H7 (cell line): ENCODE results near the gene HSD17B1. TPM values are rescaled to one million over a fixed set of nuclear protein-coding genes. Genes with fewer than 3 reads are reported as not detected.

Source experiments
- DNase-seq: peaks from one replicate; pipeline ENCODE4 v3.0.0; 2012
- H3K27me3 ChIP-seq: 2 replicates; pipeline ENCODE4 v1.6.0; 2011; ENCODE audit warnings: mild to moderate bottlenecking, low read length; ENCODE audit not compliant: control insufficient read depth, insufficient read depth
- H3K36me3 ChIP-seq: replicated peaks from 2 replicates; pipeline ENCODE4 v1.5.1; 2011; ENCODE audit warnings: low read length; ENCODE audit not compliant: control insufficient read depth, insufficient read depth
- H3K4me3 ChIP-seq: 2 replicates; pipeline ENCODE4 v1.5.1; 2011; ENCODE audit warnings: low read depth, mild to moderate bottlenecking, control low read depth, low read length, moderate library complexity; ENCODE audit not compliant: insufficient read depth
- total RNA-seq: library from RNA; depleted of rRNA; stranded (reverse); fragments of >200 nt; shearing (Covaris generic); gene quantifications from 2 replicates; pipeline ENCODE4 v1.2.3, GENCODE V29; 2014

Gene HSD17B1
- total RNA-seq, 1 experiment from 2014 or later: 2.9 TPM

- no peaks in the 10 kb centered on the region for H3K27me3 ChIP-seq
- no peak for DNase-seq
- no peak overlapping the region for H3K4me3 ChIP-seq
- peaks cover 21% of the 10 kb centered on the region for H3K36me3 ChIP-seq
Observed at GRCh38 chr17:42563950-42564349, 11.2 kb downstream of the HSD17B1 start.

GRCh38 chr17:42564815-42565522 lies 12.2 kb downstream of the HSD17B1 start:
- H3K4me3 ChIP-seq: no peak overlapping the region
- H3K36me3 ChIP-seq: peaks cover 29% of the 10 kb centered on the region
- no peaks in the 10 kb centered on the region for H3K27me3 ChIP-seq
- peak; percentile 15 for DNase-seq

- peak; percentile 34 for DNase-seq
- Histone ChIP-seq H3K27me3 (no peaks in the 10 kb centered on the region), H3K36me3 (peaks cover 34% of the 10 kb centered on the region), H3K4me3 (no peak overlapping the region)
Observed at GRCh38 chr17:42565523-42566214, 12.9 kb downstream of the HSD17B1 start.

GRCh38 chr17:42566215-42566882 lies 13.6 kb downstream of the HSD17B1 start:
- DNase-seq: no peak
- H3K36me3 ChIP-seq: peaks cover 35% of the 10 kb centered on the region
- no peaks in the 10 kb centered on the region for H3K27me3 ChIP-seq
- H3K4me3 ChIP-seq: peak overlapping the region; percentile 88

- peaks cover 41% of the 10 kb centered on the region for H3K36me3 ChIP-seq
- DNase-seq: peak; percentile 100
- H3K27me3 ChIP-seq: no peaks in the 10 kb centered on the region
- H3K4me3 ChIP-seq: peak within 1 kb of the TSS; percentile 88
Observed at GRCh38 chr17:42566883-42567573, 14.3 kb downstream of the HSD17B1 start, which contains the start of gene MLX. MLX (plus strand) TSS chr17:42567100; CDS start chr17:42567125, 25 bp downstream.

GRCh38 chr17:42568341-42569111 lies 15.8 kb downstream of the HSD17B1 start:
- no peaks in the 10 kb centered on the region for H3K27me3 ChIP-seq
- DNase-seq: peak; percentile 21
- no peak overlapping the region for H3K4me3 ChIP-seq
- H3K36me3 ChIP-seq: peaks cover 53% of the 10 kb centered on the region

GRCh38 chr17:42571435-42572225 lies 18.9 kb downstream of the HSD17B1 start:
- no peak for DNase-seq
- Histone ChIP-seq H3K4me3 (no peak overlapping the region), H3K36me3 (peaks cover 48% of the 10 kb centered on the region), H3K27me3 (no peaks in the 10 kb centered on the region)

- no peak for DNase-seq
- Histone ChIP-seq H3K36me3 (peaks cover 48% of the 10 kb centered on the region), H3K4me3 (no peak overlapping the region), H3K27me3 (no peaks in the 10 kb centered on the region)
Observed at GRCh38 chr17:42573095-42573494, 20.4 kb downstream of the HSD17B1 start.

- H3K4me3 ChIP-seq: no peak overlapping the region
- no peak for DNase-seq
- no peaks in the 10 kb centered on the region for H3K27me3 ChIP-seq
- peaks cover 38% of the 10 kb centered on the region for H3K36me3 ChIP-seq
Observed at GRCh38 chr17:42574463-42574862, 21.7 kb downstream of the HSD17B1 start.

- Histone ChIP-seq H3K36me3 (peaks cover 32% of the 10 kb centered on the region), H3K27me3 (no peaks in the 10 kb centered on the region), H3K4me3 (peak overlapping the region; percentile 94)
- no peak for DNase-seq
Observed at GRCh38 chr17:42577140-42577531, 24.4 kb downstream of the HSD17B1 start.

- peaks cover 33% of the 10 kb centered on the region for H3K36me3 ChIP-seq
- H3K27me3 ChIP-seq: no peaks in the 10 kb centered on the region
- peak; percentile 99 for DNase-seq
- peak within 1 kb of the TSS; percentile 94 for H3K4me3 ChIP-seq
Observed at GRCh38 chr17:42577532-42578281, 25.0 kb downstream of the HSD17B1 start, which contains the start of gene PSMC3IP. PSMC3IP (minus strand) TSS chr17:42577729; CDS start chr17:42577686, 43 bp downstream.

GRCh38 chr17:42578282-42578869 lies 25.7 kb downstream of the HSD17B1 start:
- peaks cover 33% of the 10 kb centered on the region for H3K36me3 ChIP-seq
- no peaks in the 10 kb centered on the region for H3K27me3 ChIP-seq
- H3K4me3 ChIP-seq: peak overlapping the region; percentile 94
- DNase-seq: peak; percentile 96
